Esophagus muscularis mucosa (tissue), 4 donors: ENCODE measurements around the gene SOX5.

Experiments
- EP300 ChIP-seq: sonication (generic); formaldehyde crosslinking; IDR thresholded peaks from one replicate; pipeline ENCODE4 v1.6.1; 2017; ENCODE audit warnings: antibody characterized with exemption
- POLR2A ChIP-seq: fragments of 450-650 bp; IDR thresholded peaks from one replicate; pipeline ENCODE4 v1.6.1; 2017; ENCODE audit warnings: antibody characterized with exemption, moderate library complexity, mild to moderate bottlenecking, low read depth
- TF ChIP-seq, protein P1 (sequence below), 3 experiments: fragments of 200-600 bp in 2 of 3; fragments of 450-650 bp in 1 of 3; sonication (generic) in 2 of 3; IDR thresholded peaks; one replicate each; pipeline ENCODE4 v1.5.1; 2017 to 2019; ENCODE audit warnings: antibody characterized with exemption in 3 of 3, mild to moderate bottlenecking in 2 of 3, moderate library complexity in 1 of 3

GRCh38 chr12:23929906-23930305, 19.6 kb downstream of the SOX5 start:
- TF ChIP-seq, protein P1, sequence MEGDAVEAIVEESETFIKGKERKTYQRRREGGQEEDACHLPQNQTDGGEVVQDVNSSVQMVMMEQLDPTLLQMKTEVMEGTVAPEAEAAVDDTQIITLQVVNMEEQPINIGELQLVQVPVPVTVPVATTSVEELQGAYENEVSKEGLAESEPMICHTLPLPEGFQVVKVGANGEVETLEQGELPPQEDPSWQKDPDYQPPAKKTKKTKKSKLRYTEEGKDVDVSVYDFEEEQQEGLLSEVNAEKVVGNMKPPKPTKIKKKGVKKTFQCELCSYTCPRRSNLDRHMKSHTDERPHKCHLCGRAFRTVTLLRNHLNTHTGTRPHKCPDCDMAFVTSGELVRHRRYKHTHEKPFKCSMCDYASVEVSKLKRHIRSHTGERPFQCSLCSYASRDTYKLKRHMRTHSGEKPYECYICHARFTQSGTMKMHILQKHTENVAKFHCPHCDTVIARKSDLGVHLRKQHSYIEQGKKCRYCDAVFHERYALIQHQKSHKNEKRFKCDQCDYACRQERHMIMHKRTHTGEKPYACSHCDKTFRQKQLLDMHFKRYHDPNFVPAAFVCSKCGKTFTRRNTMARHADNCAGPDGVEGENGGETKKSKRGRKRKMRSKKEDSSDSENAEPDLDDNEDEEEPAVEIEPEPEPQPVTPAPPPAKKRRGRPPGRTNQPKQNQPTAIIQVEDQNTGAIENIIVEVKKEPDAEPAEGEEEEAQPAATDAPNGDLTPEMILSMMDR (IDR thresholded peaks at IDR 0.05) = no peak
- TF ChIP-seq POLR2A = no peak
- TF ChIP-seq EP300 = no peak
